Erythroblast (primary cell): ENCODE data around the gene LLGL2.
A peak's percentile ranks its signal among the peaks of the same experiment; 100 is the strongest.
"Not testable (repeated sequence)": the region's sequence is repeated elsewhere in the genome, so short reads cannot be mapped to it uniquely, and the experiment has no call there.

Experiments used
- DNase-seq, 2 experiments: peaks; one replicate each; lab custom pipeline; 2025; lab: John Stamatoyannopoulos, UW
- GATA1 ChIP-seq: IDR thresholded peaks from 2 replicates; pipeline ENCODE4 v1.6.1; 2011; ENCODE audit warnings: low read depth, mild to moderate bottlenecking, control low read depth, low read length, moderate library complexity
- POLR2A ChIP-seq: IDR thresholded peaks from 2 replicates; pipeline ENCODE4 v1.6.1; 2011; ENCODE audit warnings: mild to moderate bottlenecking, low read length

The LLGL2 gene

GRCh38 chr17:75590849-75591721 lies 65.6 kb downstream of the LLGL2 start:
- no peak for DNase-seq
- TF ChIP-seq GATA1 (no peak), POLR2A (no peak)

DNA sequence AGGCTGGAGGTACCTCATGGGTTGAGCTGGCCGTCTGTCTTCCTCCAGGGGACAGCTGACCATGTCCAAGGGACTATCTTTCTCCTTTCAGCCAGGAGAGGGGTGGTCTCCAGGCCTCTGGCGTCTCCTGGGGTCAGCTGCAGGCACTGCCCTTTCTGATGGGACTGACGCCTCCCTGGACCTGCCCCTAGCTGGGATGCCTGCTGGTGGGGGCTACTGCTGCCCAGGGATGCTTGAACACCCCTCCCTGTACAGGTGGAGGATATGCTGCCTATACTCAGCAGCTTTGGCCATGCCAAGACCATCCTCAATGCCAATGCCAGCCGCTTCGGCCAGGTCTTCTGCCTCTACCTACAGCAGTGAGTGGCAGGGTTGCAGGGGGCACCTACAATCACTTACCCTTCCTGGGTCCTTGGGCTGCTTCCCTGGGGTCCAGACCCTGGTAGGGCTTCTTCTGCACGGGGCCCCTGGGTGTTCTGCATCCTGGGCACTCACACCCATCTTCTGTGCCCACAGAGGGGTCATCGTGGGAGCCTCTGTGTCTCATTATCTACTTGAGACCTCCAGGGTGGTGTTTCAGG lies 66.3 kb downstream of the LLGL2 start:
- DNase-seq = no peak
- TF ChIP-seq POLR2A = no peak
- TF ChIP-seq GATA1 = no peak

DNA sequence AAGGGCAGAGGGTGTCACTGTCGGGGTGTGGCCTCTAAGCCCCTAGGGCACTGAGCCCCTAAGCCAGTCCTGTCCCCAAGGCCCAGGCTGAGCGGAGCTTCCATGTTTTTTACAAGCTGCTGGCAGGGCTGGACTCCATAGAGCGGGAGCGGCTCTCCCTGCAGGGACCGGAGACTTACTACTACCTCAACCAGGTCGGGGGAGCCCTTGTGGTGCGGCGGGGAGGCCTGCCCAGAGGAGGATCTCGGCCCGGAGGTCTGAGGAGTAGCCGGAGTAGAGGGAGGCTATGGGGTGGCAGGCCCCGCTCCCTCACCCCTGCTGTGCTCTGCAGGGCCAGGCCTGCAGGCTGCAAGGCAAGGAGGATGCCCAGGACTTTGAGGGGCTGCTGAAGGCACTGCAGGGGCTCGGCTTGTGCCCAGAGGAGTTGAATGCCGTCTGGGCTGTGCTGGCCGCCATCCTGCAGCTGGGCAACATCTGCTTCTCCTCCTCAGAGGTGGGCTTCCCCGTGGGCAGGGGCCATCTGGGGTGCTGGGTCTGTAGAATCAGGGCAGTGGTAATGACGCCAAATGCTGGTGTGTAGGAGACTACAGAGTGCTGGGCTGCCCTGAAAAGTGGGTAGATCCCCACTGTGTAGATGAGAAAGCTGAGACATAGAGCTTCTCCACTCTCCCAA lies 67.0 kb downstream of the LLGL2 start:
- TF ChIP-seq GATA1 (no peak), POLR2A (no peak)
- no peak for DNase-seq

GRCh38 chr17:75593430-75593829 lies 67.9 kb downstream of the LLGL2 start:
- DNase-seq = not testable (repeated sequence)

DNA sequence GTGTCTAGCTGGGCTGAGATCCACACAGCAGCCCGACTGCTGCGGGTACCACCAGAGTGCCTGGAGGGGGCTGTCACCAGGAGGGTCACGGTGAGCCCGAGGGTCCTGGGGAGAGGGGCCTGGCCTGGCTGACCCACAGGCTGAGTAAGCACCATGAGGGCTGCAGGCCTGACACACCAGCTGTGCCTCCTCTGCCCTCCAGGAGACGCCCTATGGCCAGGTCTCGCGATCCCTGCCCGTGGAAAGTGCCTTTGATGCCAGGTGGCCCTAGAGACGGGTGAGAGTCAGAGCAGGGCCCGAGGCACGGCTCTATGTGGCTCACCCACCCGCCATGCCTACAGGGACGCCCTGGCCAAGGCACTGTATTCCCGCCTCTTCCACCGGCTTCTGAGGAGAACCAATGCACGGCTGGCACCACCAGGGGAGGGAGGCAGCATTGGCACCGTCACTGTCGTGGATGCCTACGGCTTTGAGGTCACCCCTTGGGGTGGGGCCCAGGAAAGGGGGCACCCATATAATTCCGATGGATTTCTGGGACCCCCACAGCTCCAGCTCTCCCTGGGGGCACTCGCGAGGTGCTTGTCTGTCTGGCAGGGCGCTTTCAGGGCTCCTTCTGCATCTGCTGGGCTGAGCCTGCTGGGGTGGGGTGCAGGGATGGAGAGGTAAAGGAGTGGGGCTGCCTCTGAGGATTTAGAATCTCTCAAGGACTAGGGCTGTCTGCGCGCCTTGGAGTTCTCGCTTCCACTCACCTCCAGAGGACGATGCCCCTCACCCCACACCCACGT lies 69.2 kb downstream of the LLGL2 start:
- DNase-seq = no peak
- TF ChIP-seq GATA1 (no peak), POLR2A (no peak)

DNA sequence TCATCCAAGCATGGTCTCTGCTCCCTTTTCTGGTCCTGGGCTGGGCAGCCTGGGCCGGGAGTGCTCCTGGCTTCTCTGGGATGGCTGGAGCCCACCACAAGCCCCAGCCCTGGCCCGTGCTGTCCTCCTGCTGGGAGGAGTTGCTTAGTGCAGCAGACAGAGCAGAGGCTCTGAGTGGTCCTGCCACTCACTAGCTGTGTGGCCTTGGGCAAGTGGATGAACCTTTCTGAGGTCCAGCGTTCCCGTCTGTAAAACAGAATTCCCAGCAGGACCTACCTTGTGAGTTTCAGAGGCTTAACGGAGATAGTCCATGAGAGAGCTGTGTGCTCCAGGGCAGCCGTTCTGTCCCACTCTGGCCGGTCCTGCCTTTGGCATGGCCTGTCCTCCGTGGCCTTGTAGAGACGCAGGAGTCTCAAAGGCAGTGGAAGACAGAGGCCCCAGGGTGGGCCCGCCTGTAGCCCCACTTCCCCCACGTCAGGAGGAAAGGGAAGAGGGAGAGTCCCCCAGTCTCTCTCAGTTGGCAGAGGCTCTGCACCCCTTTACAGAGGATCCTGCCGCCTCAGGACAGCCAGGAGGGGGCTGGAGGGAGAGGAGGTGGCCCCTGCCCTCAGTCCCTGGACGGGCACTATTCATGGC lies 69.9 kb downstream of the LLGL2 start:
- DNase-seq = no peak
- no peak for TF ChIP-seq POLR2A
- no peak for TF ChIP-seq GATA1

GRCh38 chr17:75595920-75596313 lies 70.4 kb downstream of the LLGL2 start:
- TF ChIP-seq GATA1 = no peak
- TF ChIP-seq POLR2A = no peak
- DNase-seq = no peak

- no peak for TF ChIP-seq GATA1
- TF ChIP-seq POLR2A = no peak
- DNase-seq = no peak
Measured at GRCh38 chr17:75596320-75597087, 71.0 kb downstream of the LLGL2 start.

DNA sequence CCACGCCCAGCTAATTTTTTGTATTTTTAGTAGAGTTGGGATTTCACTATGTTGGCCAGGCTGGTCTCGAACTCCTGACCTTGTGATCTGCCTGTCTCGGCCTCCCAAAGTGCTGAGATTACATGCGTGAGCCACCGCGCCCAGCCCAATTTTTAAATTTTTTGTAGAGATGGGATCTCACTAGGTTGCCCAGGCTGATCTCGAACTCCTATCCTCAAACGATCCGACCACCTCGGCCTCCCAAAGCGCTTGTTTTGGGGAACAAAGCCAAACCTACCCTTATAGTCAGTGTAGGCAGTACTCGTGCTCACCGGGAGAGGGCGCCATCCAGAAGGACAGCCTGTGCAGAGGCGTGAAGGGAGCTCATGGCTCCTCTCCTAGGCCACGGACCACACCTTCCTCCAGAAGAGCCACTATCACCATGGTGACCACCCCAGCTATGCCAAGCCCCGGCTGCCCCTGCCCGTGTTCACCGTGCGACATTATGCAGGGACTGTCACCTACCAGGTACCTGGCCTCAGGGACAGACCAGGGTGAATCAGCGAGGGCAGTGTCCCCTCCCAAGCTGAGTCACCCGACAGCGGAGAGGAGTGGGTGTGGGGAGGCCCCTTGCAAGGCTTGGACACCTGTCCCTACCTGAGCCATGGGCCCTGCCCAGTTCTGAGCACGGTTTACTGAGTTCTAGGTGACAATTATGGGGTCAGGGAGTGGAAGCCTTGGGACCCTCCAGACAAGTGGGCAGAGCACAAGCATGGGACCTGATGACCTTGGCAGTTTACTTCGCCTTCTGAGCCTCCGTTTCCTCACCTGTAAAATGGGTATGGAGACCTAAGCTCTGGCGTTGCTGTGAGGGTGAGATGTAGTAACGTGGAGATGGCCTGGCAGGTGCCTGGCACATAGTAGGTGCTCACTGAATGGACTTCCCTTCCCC lies 75.8 kb downstream of the LLGL2 start:
- DNase-seq = peak; percentile 78 to 82
- TF ChIP-seq GATA1 (no peak), POLR2A (no peak)

DNA sequence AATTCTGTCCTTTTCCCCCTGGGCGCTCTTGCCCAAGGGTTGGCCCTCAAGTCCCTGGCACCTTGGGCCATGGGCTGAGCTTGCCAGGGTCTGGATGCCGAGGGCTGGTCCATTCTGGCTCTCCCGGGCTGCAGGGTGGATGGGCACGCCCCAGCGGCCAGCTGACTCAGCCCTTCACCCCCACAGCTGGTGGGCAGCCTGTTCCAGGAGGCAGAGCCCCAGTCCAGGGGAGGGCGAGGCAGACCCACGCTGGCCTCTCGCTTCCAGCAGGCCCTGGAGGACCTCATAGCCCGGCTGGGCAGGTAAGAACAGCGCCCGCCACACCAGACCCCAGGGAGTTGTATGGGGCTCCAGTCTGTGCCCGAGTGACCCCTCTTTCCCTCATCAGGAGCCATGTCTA lies 77.1 kb downstream of the LLGL2 start:
- DNase-seq = no peak
- TF ChIP-seq POLR2A = no peak
- no peak for TF ChIP-seq GATA1

DNA sequence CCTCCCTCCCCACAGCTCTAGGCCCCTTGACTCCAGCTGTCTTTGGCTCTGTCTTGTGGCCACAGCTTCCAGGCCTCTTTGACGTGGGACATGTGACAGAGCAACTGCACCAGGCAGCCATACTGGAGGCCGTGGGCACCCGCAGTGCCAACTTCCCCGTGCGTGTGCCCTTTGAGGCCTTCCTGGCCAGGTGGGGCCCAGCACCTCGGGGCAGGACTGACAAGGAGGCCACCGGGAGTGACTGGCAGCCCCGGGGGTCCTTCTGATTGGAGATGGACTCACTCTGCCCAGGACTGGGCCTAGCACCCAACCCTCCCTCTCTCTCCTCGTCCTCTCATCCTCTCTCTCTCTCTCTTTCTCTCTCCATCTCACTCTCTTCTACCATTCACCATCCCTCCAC lies 77.6 kb downstream of the LLGL2 start:
- DNase-seq = no peak
- TF ChIP-seq POLR2A (no peak), GATA1 (no peak)

DNA sequence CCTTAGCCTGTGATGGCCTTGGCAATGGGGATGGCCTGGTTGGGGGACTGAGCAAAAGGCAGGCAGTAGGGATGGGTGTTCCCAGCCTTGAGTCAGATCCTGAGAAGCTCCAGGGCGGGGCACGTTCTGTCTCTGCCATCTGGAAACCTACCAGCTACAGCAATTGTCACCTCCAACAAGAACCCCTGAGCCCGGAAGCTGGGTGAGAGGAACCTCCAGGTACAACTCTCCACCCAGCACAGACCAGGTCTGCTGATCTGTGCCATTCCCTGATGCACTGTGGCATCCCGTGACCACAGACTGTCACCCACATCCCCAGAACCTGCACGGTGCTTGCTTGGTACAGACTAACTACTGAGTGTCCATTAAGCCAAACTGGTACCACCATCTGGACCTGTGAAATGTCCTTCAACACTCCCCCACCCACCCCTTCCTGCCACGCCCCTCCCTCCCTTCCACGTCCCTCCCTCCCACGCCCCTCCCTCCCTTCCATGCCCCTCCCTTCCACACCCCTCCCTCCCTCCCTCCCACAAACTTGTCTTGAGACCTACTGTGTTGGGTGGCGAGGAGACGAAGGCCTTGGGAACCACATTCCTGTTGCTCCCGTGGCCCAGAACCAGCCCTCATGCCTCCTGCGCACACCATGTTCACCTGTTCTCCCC lies 78.7 kb downstream of the LLGL2 start:
- no peak for DNase-seq
- TF ChIP-seq GATA1 (no peak), POLR2A (no peak)

DNA sequence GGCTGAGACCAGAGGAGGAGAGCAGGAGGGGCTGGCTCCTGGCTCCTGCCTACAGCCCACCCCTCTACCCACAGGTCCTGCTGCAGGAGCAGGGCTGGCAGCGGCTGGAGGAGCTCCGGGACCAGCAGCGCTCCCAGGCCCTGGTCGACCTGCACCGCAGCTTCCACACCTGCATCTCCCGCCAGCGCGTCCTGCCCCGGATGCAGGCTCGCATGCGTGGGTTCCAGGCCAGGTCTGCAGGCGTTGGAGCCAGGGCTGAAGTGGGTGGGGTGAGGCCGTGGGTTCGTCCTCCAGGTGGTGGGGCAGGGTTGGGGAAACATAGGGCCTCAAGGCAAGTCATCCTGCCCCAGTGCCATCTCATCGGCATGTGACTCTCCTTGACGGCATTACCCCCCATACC lies 80.3 kb downstream of the LLGL2 start:
- no peak for DNase-seq
- TF ChIP-seq POLR2A = no peak
- TF ChIP-seq GATA1 = no peak
